Measurements from ENCODE around the gene ZNF816.
"Not testable (repeated sequence)": the region's sequence is repeated elsewhere in the genome, so short reads cannot be mapped to it uniquely, and the experiment has no call there.

The ZNF816 gene

DNA sequence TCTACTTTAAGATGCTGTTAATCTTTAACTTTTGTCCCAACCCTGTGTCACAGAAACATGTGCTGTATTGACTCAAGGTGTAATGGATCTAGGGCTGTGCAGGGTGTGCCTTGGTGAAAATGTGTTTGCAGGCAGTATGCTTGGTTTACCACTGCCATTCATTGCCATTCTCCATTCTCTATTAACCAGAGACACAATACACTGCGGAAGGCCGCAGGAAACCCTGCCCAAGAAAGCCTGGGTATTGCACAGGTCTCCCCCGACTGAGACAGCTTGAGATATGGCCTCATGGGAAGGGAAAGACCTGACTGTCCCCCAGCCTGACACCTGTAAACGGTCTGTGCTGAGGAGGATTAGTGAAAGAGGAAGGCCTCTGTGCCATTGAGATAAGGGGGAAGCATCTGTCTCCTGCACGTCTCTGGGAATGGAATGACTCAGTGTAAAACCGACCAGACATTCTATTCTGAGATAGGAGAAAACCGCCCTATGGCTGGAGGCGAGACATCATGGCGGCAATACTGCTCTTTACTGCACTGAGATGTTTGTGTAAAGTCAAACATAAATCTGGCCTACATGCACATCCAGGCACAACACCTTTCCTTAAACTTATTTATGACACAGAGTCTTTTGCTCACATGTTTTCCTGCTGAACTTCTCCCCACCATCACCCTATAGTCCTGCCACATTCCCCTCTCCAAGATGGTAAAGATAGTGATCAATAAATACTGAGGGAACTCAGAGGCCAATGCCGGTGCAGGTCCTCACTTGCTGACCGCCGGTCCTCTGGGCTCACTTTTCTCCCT is 26.3 kb downstream of the ZNF816 start:
- DNase-seq (ENCODE audit: low read depth in 1 of 2, low spot score in 1 of 2): no peak

- DNase-seq (ENCODE audit: low read depth in 1 of 2, low spot score in 1 of 2): no peak
Observed at GRCh38 chr19:52935434-52935833, 27.2 kb downstream of the ZNF816 start.

GRCh38 chr19:52924641-52925040 is 38.0 kb downstream of the ZNF816 start:
- DNase-seq (ENCODE audit: low read depth in 1 of 2, low spot score in 1 of 2): not testable (repeated sequence)

- DNase-seq (ENCODE audit: low read depth in 1 of 2, low spot score in 1 of 2): no peak
Observed at GRCh38 chr19:52923778-52924593, 38.7 kb downstream of the ZNF816 start.

DNA sequence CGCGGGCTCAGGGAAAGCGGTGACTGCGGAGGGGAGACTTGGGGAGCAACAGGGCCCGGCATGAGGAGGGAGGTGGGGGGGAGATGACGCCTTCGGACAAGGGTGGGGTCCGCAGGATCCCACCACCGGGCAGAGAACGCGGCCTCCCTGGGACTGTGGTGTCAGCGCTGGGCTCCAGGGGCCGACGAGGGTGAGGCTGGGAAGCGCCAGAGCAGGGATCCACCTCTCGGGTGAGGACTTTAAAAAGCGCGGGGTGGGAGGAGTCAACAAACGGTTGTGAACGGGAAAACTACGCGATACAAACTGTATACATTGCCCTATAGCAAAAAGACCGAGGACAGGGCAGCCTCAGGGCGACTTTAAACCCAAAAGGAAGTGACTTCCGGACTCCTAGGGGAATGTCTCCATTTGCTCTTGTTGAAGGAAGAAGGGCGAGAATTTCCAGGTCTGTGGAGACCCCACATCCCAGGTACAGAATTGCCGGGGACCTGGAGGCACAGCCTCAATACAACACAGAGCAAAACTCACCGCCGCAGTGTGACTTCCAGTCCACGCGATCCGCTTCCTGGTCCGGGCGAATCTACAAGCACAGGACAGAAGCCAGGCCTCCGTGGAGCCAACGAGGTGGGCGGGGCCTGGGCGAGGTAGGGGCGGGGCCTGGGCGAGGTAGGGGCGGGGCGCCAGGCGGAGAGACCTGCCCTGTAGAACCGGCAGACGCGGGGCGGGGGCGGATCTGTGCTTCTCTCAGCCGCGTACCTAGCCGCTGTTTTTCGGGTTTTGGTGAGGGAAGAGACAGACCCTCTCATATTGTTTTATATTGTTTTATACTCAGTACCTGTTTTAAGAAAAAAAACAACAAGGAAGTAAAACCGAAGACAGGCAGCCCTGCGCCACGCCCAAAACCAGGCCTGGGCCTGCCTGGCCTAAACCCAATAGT is 39.6 kb downstream of the ZNF816 start, which contains the start of gene ZNF888:
TSS of gene ZNF888 (minus strand) at position 588 of the 937 bp plus-strand sequence. CDS start 5,555 bp downstream, outside the sequence.
- peak; percentile 68 to 76 for DNase-seq (ENCODE audit: low read depth in 1 of 2, low spot score in 1 of 2)

DNA sequence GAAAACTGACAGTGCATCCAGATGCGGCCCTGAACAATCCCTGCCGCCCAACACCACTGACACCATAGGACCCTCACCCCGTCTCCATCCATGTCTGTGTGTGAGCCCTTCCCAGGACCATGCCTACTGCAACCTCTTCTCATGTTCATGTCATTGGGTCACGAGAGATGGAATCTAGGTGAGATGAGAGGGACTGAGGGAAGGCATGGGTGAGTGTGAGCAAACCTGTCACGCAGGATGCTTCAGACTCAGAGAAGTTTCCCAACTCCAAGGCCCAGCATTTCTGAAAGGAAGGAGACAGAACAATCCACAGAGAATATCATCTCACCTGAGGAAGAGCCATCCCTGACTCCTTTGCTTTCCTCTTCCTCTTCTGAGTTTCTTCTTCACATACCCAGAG is 45.1 kb downstream of the ZNF816 start:
- no peak for DNase-seq (ENCODE audit: low read depth in 1 of 2, low spot score in 1 of 2)

DNA sequence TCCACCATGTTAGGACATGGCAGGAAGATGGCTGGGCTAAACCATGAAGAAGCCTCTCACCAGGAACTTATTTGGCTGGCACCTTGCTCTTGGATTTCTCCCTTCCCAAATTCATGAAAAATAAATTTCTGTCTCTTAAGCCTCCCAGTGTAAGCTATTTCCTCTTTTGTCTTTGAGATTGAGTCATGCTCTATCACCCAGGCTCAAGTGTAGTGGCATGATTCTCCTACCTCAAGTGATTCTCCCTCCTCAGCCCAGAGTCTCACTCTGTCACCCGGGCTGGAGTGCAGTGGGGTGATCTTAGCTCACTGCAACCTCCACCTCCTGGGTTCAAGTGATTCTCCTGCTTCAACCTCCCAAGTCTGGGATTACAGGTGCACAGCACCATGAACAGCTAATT is 52.0 kb downstream of the ZNF816 start:
- no peak for DNase-seq (ENCODE audit: low read depth in 1 of 2, low spot score in 1 of 2)

GRCh38 chr19:52904052-52904780 is 58.5 kb downstream of the ZNF816 start:
- DNase-seq (ENCODE audit: low read depth in 1 of 2, low spot score in 1 of 2): not testable (repeated sequence)

DNA sequence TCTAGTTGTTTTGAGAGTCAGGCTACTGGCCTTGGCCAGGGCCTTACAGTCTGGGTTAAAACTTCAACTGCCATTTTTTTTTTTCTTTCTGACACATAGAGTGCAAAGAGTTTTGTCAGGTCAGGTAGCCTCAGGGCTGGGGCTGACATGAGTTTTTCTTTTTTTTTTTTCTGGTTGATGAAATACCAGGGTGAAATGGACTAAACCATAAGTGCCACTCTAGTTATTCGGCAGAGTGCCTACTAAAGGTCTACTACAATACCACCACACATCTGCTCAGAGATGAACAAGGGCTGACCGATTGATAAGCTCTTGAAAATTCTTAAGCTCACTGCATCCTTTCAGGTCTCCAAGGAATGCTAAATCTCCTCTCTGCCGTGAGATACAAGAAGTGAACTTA is 60.8 kb downstream of the ZNF816 start:
- no peak for DNase-seq (ENCODE audit: low read depth in 1 of 2, low spot score in 1 of 2)
